Astrocyte of the cerebellum (primary cell): ENCODE measurements around the gene RINT1.

ENCODE experiments used
- DNase-seq: peaks from one replicate; pipeline ENCODE4 v3.0.0-alpha.2; 2011; ENCODE audit warnings: low read depth
- H3K4me3 ChIP-seq: 2 replicates; pipeline ENCODE4 v1.5.1; 2011; ENCODE audit warnings: mild to moderate bottlenecking, low read depth, low read length, moderate library complexity
- in situ Hi-C: cut with HindIII; loops from 2 replicates; pipeline ENCODE4 v1.10.0; 2017; ENCODE audit warnings: low sequenced_read_pairs
- TF ChIP-seq, protein P1 (sequence below): IDR thresholded peaks from 2 replicates; pipeline ENCODE4 v1.5.1; 2012; ENCODE audit warnings: low read length, low read depth, moderate library complexity, mild to moderate bottlenecking; ENCODE audit errors: missing control alignments

The RINT1 gene

DNA sequence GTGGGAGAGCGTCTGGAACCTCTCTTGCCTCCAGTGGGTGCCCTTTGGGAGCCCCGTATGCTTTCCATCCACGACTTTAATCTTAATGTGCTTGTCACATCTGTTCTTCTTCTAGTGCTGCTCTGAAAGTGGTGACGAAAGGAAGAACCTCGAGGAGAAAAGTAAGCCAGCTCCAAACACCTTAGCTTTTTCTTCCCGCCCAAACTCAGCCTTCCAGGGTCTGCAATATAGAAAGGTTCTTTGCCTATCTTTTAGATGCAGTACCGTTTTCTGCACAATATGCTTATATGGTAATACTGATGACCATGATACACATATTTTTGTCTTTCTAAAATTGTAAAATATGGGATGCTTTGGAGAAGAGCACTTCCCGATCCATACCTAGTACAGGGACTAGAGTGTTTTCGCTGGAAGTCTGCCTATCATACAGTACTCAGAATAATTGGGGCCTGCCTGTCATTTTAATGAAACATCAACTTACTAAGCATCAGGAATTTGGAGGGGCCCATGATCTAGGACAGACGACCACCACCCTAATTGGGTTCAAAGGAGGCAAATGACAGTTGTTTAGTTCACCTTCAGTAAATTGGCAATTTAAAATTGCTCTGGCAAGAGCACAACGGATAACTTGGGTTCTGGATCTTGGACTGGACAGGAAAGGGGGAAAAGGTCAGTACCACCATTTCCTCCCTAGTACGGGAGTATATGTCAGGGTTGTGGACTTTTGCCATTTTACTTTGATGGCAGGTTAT lies 884 bp downstream of the RINT1 start:
- DNase-seq = no peak
- TF ChIP-seq, protein P1, sequence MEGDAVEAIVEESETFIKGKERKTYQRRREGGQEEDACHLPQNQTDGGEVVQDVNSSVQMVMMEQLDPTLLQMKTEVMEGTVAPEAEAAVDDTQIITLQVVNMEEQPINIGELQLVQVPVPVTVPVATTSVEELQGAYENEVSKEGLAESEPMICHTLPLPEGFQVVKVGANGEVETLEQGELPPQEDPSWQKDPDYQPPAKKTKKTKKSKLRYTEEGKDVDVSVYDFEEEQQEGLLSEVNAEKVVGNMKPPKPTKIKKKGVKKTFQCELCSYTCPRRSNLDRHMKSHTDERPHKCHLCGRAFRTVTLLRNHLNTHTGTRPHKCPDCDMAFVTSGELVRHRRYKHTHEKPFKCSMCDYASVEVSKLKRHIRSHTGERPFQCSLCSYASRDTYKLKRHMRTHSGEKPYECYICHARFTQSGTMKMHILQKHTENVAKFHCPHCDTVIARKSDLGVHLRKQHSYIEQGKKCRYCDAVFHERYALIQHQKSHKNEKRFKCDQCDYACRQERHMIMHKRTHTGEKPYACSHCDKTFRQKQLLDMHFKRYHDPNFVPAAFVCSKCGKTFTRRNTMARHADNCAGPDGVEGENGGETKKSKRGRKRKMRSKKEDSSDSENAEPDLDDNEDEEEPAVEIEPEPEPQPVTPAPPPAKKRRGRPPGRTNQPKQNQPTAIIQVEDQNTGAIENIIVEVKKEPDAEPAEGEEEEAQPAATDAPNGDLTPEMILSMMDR = no peak
- peak overlapping the region; percentile 98 for H3K4me3 ChIP-seq
- in situ Hi-C loops = no loop called here

DNA sequence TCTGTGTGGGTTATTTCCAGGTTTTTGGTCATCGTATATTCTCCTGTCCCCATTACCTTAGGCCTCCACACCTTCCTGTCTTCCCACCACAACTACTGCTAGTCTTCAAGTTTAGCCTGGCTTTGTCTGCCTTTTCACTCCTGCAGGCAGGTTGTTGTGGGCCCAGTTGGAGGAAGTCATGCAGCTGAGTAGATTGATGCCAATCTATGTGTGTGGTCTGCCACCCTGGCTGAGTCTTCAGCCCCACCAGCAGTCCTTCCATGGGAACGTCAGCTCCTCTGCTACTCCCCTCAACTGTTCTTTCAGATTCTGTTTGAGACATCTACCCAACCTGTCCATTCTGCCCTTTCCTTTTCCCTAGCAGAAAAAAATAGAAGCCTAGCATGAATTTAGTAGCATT lies 6.3 kb downstream of the RINT1 start:
- H3K4me3 ChIP-seq = no peak overlapping the region
- TF ChIP-seq, protein P1 = no peak
- no peak for DNase-seq
- in situ Hi-C loops = no loop called here

- TF ChIP-seq, protein P1 = no peak
- no peak for DNase-seq
- in situ Hi-C loops = no loop called here
- no peak overlapping the region for H3K4me3 ChIP-seq
Observed at GRCh38 chr7:105559926-105560325, 27.9 kb downstream of the RINT1 start.

- no peak for DNase-seq
- TF ChIP-seq, protein P1 = no peak
- H3K4me3 ChIP-seq = no peak overlapping the region
- in situ Hi-C loops = no loop called here
Observed at GRCh38 chr7:105565190-105565589, 33.2 kb downstream of the RINT1 start.

DNA sequence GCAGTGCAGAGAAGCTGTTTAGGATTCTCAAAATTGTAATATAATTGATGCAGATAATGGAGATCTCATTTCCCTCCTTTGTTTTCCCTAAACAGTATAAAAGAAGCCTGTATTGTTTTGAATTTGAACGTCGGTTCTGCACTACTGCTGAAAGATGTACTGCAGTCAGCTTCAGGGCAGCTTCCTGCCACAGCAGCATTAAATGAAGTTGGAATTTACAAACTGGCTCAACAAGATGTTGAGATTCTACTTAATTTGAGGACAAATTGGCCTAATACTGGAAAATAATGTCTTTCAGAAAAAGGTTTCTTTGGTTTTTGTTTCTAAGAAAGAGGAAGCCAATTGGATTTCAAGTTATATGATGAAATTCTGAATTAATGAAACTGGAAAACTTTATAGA lies 35.0 kb downstream of the RINT1 start:
- TF ChIP-seq, protein P1 = no peak
- in situ Hi-C loops = no loop called here
- H3K4me3 ChIP-seq = no peak overlapping the region
- DNase-seq = no peak

GRCh38 chr7:105567821-105568220 lies 35.8 kb downstream of the RINT1 start:
- H3K4me3 ChIP-seq = no peak overlapping the region
- TF ChIP-seq, protein P1 = no peak
- DNase-seq = no peak
- in situ Hi-C loops = no loop called here

DNA sequence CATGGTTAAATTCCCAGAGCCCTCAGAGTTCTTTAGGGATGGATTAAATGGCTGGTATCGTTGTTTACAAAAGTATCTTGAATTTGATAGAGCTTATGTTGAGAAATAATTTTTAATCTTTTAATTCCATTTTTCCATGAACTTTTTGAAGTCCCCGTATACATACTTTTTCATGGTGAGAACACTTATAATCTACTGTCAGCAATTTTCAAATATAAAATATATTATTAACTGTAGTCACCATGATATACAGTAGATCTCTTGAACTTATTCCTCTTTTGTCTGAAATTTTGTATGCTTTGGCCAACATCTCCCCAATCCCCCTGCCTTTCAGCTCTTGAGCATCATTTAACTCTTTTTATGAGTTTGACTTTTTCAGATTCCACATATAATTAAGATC lies 39.9 kb downstream of the RINT1 start:
- in situ Hi-C loops = no loop called here
- no peak for DNase-seq
- TF ChIP-seq, protein P1 = no peak
- no peak overlapping the region for H3K4me3 ChIP-seq
